ENCODE results near the gene SKIC8. TPM values are rescaled to one million over a fixed set of nuclear protein-coding genes. Genes with fewer than 3 reads are reported as not detected.

Gene SKIC8
- total RNA-seq, 4 donors from 2014 or later, result 9.0 to 51.4 (median 44.1) TPM

- no peak for DNase-seq
- intact Hi-C loops (cut with DNase I; ENCODE audit: low total_unique reads), result no loop called here
- H3K9me3 ChIP-seq, result no peaks in the 10 kb centered on the region
- H3K4me1 ChIP-seq, result peaks cover 0 to 4% (median 0%) of the 10 kb centered on the region in 4 donors
- no peak overlapping the region for H3K4me3 ChIP-seq
- H3K27ac ChIP-seq, result no peak overlapping the region
- H3K36me3 ChIP-seq, result no peaks in the 10 kb centered on the region
- H3K27me3 ChIP-seq, result no peaks in the 10 kb centered on the region
- WGBS, 2 donors (ENCODE audit: low coverage in 1 of 2), result 60% methylated on average over 2 to 4 of the region's 4 CpGs
- TF ChIP-seq CTCF (IDR thresholded peaks at IDR 0.05) (no peak), POLR2A (IDR thresholded peaks at IDR 0.05) (no peak), POLR2AphosphoS5 (IDR thresholded peaks at IDR 0.05) (no peak), EP300 (IDR thresholded peaks at IDR 0.05; ENCODE audit: low read depth) (no peak)
- in situ Hi-C loops (cut with MboI; ENCODE audit: low pct_ligation_motif_present in 1 of 4, low pct_unique_long_range_greater_than_20kb in 1 of 4, low sequenced_read_pairs in 3 of 4), result no loop called here
These were observed 30.2 kb upstream of the SKIC8 start for GRCh38 chr15:78329625-78330024.

- no peak for DNase-seq
- Histone ChIP-seq H3K4me1 (peaks cover 0 to 4% (median 0%) of the 10 kb centered on the region in 4 donors), H3K27ac (no peak overlapping the region), H3K4me3 (no peak overlapping the region), H3K36me3 (no peaks in the 10 kb centered on the region), H3K27me3 (no peaks in the 10 kb centered on the region), H3K9me3 (no peaks in the 10 kb centered on the region)
- TF ChIP-seq CTCF (IDR thresholded peaks at IDR 0.05), result no peak
- TF ChIP-seq POLR2A (IDR thresholded peaks at IDR 0.05), result no peak
- TF ChIP-seq POLR2AphosphoS5 (IDR thresholded peaks at IDR 0.05), result no peak
- no peak for TF ChIP-seq EP300 (IDR thresholded peaks at IDR 0.05; ENCODE audit: low read depth)
- 63 to 83% methylated on average over 1 of the region's 1 CpG for WGBS, 2 donors (ENCODE audit: low coverage in 1 of 2)
- in situ Hi-C loops (cut with MboI; ENCODE audit: low pct_ligation_motif_present in 1 of 4, low pct_unique_long_range_greater_than_20kb in 1 of 4, low sequenced_read_pairs in 3 of 4), result no loop called here
- intact Hi-C loops (cut with DNase I; ENCODE audit: low total_unique reads), result no loop called here
These were observed 28.1 kb upstream of the SKIC8 start for GRCh38 chr15:78327466-78327865.

- TF ChIP-seq POLR2A (IDR thresholded peaks at IDR 0.05), result no peak
- TF ChIP-seq EP300 (IDR thresholded peaks at IDR 0.05; ENCODE audit: low read depth), result no peak
- no peak for TF ChIP-seq CTCF (IDR thresholded peaks at IDR 0.05)
- no peak for TF ChIP-seq POLR2AphosphoS5 (IDR thresholded peaks at IDR 0.05)
- H3K27ac ChIP-seq, result no peak overlapping the region
- H3K9me3 ChIP-seq, result no peaks in the 10 kb centered on the region
- no peak overlapping the region for H3K4me3 ChIP-seq
- peaks cover 0 to 4% (median 0%) of the 10 kb centered on the region in 4 donors for H3K4me1 ChIP-seq
- no peaks in the 10 kb centered on the region for H3K27me3 ChIP-seq
- no peaks in the 10 kb centered on the region for H3K36me3 ChIP-seq
- 55 to 64% methylated on average over 4 to 7 of the region's 7 CpGs for WGBS, 2 donors (ENCODE audit: low coverage in 1 of 2)
- in situ Hi-C loops (cut with MboI; ENCODE audit: low pct_ligation_motif_present in 1 of 4, low pct_unique_long_range_greater_than_20kb in 1 of 4, low sequenced_read_pairs in 3 of 4), result no loop called here
- no peak for DNase-seq
- intact Hi-C loops (cut with DNase I; ENCODE audit: low total_unique reads), result no loop called here
These were observed 25.9 kb upstream of the SKIC8 start for GRCh38 chr15:78325092-78325843.

- TF ChIP-seq POLR2AphosphoS5 (IDR thresholded peaks at IDR 0.05) (no peak), EP300 (IDR thresholded peaks at IDR 0.05; ENCODE audit: low read depth) (no peak), CTCF (IDR thresholded peaks at IDR 0.05) (no peak), POLR2A (IDR thresholded peaks at IDR 0.05) (no peak)
- H3K27ac ChIP-seq, result no peak overlapping the region
- DNase-seq, result no peak
- in situ Hi-C loops (cut with MboI; ENCODE audit: low pct_ligation_motif_present in 1 of 4, low pct_unique_long_range_greater_than_20kb in 1 of 4, low sequenced_read_pairs in 3 of 4), result no loop called here
- WGBS, 2 donors (ENCODE audit: low coverage in 1 of 2), result 97 to 100% methylated on average over 4 to 5 of the region's 5 CpGs
- H3K9me3 ChIP-seq, result no peaks in the 10 kb centered on the region
- H3K36me3 ChIP-seq, result no peaks in the 10 kb centered on the region
- intact Hi-C loops (cut with DNase I; ENCODE audit: low total_unique reads), result no loop called here
- peaks cover 0 to 4% (median 0%) of the 10 kb centered on the region in 4 donors for H3K4me1 ChIP-seq
- no peaks in the 10 kb centered on the region for H3K27me3 ChIP-seq
- no peak overlapping the region for H3K4me3 ChIP-seq
These were observed 24.7 kb upstream of the SKIC8 start for GRCh38 chr15:78324144-78324543.
